Vagina (tissue), 2 donors: ENCODE results near the gene BLOC1S4.

Experiments
- POLR2A ChIP-seq, 2 donors: fragments of 450-650 bp; IDR thresholded peaks; one replicate each; pipeline ENCODE4 v1.6.1; 2017; ENCODE audit warnings: antibody characterized with exemption in 2 of 2, mild to moderate bottlenecking in 2 of 2, moderate library complexity in 2 of 2
- POLR2AphosphoS5 ChIP-seq, 2 donors: sonication (generic); formaldehyde crosslinking; IDR thresholded peaks; one replicate each; pipeline ENCODE4 v1.9.0; 2017; ENCODE audit warnings: antibody characterized with exemption in 2 of 2, mild to moderate bottlenecking in 2 of 2, low read depth in 1 of 2; ENCODE audit not compliant: insufficient read depth in 1 of 2
- TF ChIP-seq, protein P1 (sequence below), 3 experiments: fragments of 450-650 bp in 2 of 3; fragments of 200-600 bp in 1 of 3; sonication (generic) in 1 of 3; IDR thresholded peaks; one replicate each; pipeline ENCODE4 v1.5.1; 2017 to 2019; ENCODE audit warnings: antibody characterized with exemption in 3 of 3, mild to moderate bottlenecking in 2 of 3, moderate library complexity in 2 of 3

GRCh38 chr4:6680372-6681034 is 35.5 kb upstream of the BLOC1S4 start:
- TF ChIP-seq, protein P1, sequence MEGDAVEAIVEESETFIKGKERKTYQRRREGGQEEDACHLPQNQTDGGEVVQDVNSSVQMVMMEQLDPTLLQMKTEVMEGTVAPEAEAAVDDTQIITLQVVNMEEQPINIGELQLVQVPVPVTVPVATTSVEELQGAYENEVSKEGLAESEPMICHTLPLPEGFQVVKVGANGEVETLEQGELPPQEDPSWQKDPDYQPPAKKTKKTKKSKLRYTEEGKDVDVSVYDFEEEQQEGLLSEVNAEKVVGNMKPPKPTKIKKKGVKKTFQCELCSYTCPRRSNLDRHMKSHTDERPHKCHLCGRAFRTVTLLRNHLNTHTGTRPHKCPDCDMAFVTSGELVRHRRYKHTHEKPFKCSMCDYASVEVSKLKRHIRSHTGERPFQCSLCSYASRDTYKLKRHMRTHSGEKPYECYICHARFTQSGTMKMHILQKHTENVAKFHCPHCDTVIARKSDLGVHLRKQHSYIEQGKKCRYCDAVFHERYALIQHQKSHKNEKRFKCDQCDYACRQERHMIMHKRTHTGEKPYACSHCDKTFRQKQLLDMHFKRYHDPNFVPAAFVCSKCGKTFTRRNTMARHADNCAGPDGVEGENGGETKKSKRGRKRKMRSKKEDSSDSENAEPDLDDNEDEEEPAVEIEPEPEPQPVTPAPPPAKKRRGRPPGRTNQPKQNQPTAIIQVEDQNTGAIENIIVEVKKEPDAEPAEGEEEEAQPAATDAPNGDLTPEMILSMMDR (IDR thresholded peaks at IDR 0.05), result no peak
- no peak for TF ChIP-seq POLR2AphosphoS5 (IDR thresholded peaks at IDR 0.05; ENCODE audit: insufficient read depth in 1 of 2, low read depth in 1 of 2)
- TF ChIP-seq POLR2A (IDR thresholded peaks at IDR 0.05), result no peak
